Measurements from ENCODE around the gene MAN2B2.

The MAN2B2 gene

GRCh38 chr4:6529021-6529420 lies 46.0 kb upstream of the MAN2B2 start:
- TF ChIP-seq, protein P1, sequence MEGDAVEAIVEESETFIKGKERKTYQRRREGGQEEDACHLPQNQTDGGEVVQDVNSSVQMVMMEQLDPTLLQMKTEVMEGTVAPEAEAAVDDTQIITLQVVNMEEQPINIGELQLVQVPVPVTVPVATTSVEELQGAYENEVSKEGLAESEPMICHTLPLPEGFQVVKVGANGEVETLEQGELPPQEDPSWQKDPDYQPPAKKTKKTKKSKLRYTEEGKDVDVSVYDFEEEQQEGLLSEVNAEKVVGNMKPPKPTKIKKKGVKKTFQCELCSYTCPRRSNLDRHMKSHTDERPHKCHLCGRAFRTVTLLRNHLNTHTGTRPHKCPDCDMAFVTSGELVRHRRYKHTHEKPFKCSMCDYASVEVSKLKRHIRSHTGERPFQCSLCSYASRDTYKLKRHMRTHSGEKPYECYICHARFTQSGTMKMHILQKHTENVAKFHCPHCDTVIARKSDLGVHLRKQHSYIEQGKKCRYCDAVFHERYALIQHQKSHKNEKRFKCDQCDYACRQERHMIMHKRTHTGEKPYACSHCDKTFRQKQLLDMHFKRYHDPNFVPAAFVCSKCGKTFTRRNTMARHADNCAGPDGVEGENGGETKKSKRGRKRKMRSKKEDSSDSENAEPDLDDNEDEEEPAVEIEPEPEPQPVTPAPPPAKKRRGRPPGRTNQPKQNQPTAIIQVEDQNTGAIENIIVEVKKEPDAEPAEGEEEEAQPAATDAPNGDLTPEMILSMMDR (IDR thresholded peaks at IDR 0.05; ENCODE audit: insufficient read depth, missing control alignments) = no peak
- DNase-seq (ENCODE audit: insufficient read length, low spot score) (no peak), FAIRE-seq (no peak)

GRCh38 chr4:6530301-6530700 lies 44.7 kb upstream of the MAN2B2 start:
- FAIRE-seq (no peak), DNase-seq (ENCODE audit: insufficient read length, low spot score) (no peak)
- TF ChIP-seq, protein P1 (IDR thresholded peaks at IDR 0.05; ENCODE audit: insufficient read depth, missing control alignments) = no peak

- DNase-seq (ENCODE audit: insufficient read length, low spot score) = no peak
- no peak for FAIRE-seq
- TF ChIP-seq, protein P1 (IDR thresholded peaks at IDR 0.05; ENCODE audit: insufficient read depth, missing control alignments) = no peak
These were observed 44.0 kb upstream of the MAN2B2 start for GRCh38 chr4:6530964-6531363.

- no peak for FAIRE-seq
- no peak for DNase-seq (ENCODE audit: insufficient read length, low spot score)
- TF ChIP-seq, protein P1 (IDR thresholded peaks at IDR 0.05; ENCODE audit: insufficient read depth, missing control alignments) = no peak
These were observed 42.9 kb upstream of the MAN2B2 start for GRCh38 chr4:6532102-6532501.

DNA sequence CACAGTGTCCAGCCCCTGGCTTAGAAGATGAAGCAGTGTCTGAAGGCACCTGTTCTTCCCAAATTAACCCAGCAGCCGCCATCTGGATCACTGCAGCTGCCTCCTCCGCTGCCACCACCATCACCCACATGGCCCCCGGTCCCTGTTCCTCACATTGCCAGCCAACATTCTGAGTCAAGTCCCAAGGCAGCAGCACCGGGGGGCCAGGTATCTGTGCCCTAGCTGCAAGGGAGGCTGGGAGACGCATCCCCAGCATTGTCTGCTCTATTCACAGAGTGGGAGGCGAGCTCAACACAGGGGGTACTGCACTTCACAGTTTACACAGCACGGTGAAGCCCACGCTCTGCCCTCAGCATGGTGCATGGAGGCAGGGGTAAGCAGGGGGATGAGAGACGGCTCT lies 42.3 kb upstream of the MAN2B2 start:
- FAIRE-seq (no peak), DNase-seq (ENCODE audit: insufficient read length, low spot score) (no peak)
- TF ChIP-seq, protein P1 (IDR thresholded peaks at IDR 0.05; ENCODE audit: insufficient read depth, missing control alignments) = no peak

DNA sequence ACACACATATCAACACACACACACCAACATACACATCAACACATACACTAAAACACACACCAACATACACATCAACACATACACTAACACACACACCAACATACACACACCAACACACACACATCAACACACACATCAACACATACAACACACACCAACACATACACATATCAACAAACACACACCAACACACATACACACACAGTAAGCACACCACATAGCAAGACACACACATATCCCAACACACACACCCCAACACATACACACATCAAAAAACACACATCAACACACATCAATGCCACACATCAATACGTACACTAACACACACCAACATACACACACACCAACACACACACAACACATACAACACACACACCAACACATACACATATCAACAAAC lies 40.9 kb upstream of the MAN2B2 start:
- TF ChIP-seq, protein P1 (IDR thresholded peaks at IDR 0.05; ENCODE audit: insufficient read depth, missing control alignments) = no peak
- no peak for DNase-seq (ENCODE audit: insufficient read length, low spot score)
- FAIRE-seq = no peak

- no peak for FAIRE-seq
These were observed 40.2 kb upstream of the MAN2B2 start for GRCh38 chr4:6534618-6535328.

More at GRCh38 chr4:6534618-6535328, 40.2 kb upstream of the MAN2B2 start:
- TF ChIP-seq, protein P1 (IDR thresholded peaks at IDR 0.05; ENCODE audit: insufficient read depth, missing control alignments) = no peak
- DNase-seq (ENCODE audit: insufficient read length, low spot score) = no peak
